Stimulated activated CD4-positive, alpha-beta T cell treated with anti-CD3 and anti-CD28 coated beads, Interleukin-12 subunit alpha, Interleukin-12 subunit beta, amount 100 ng/mL, for 48 hours (primary cell): ENCODE measurements around the gene KNDC1.
A peak's percentile ranks its signal among the peaks of the same experiment; 100 is the strongest.
"Not testable (repeated sequence)": the region's sequence is repeated elsewhere in the genome, so short reads cannot be mapped to it uniquely, and the experiment has no call there.

Source experiments
- DNase-seq, 3 donors: peaks; one replicate each; pipeline ENCODE4 v3.0.0-alpha.2; 2020; ENCODE audit warnings: low read depth in 2 of 3, low spot score in 1 of 3

Gene KNDC1

GRCh38 chr10:133217800-133218589 lies 58.0 kb downstream of the KNDC1 start:
- no peak for DNase-seq

GRCh38 chr10:133218891-133219290 lies 58.9 kb downstream of the KNDC1 start:
- DNase-seq: no peak

- DNase-seq: no peak
Observed at GRCh38 chr10:133219782-133220181, 59.8 kb downstream of the KNDC1 start.

GRCh38 chr10:133221331-133221730 lies 61.3 kb downstream of the KNDC1 start:
- DNase-seq: no peak

- not testable (repeated sequence) for DNase-seq
Observed at GRCh38 chr10:133221756-133222155, 61.7 kb downstream of the KNDC1 start.

GRCh38 chr10:133224076-133224475 lies 64.1 kb downstream of the KNDC1 start:
- DNase-seq: no peak

- DNase-seq: no peak
Observed at GRCh38 chr10:133224756-133225372, 64.8 kb downstream of the KNDC1 start.

- no peak for DNase-seq
Observed at GRCh38 chr10:133225707-133226191, 65.7 kb downstream of the KNDC1 start.

GRCh38 chr10:133226251-133226808 lies 66.3 kb downstream of the KNDC1 start:
- DNase-seq: no peak

- no peak for DNase-seq
Observed at GRCh38 chr10:133227256-133227655, 67.2 kb downstream of the KNDC1 start.

GRCh38 chr10:133229265-133230043 lies 69.4 kb downstream of the KNDC1 start:
- DNase-seq: no peak

GRCh38 chr10:133230044-133230361 lies 70.0 kb downstream of the KNDC1 start, which contains the start of gene UTF1:
TSS of gene UTF1 (plus strand) at chr10:133230217. CDS start at chr10:133230289, 72 bp downstream.
- no peak for DNase-seq

GRCh38 chr10:133230387-133231195 lies 70.6 kb downstream of the KNDC1 start:
- peak in 1 of 3 donors; percentile 17 for DNase-seq

- DNase-seq: no peak
Observed at GRCh38 chr10:133231244-133231945, 71.4 kb downstream of the KNDC1 start.

GRCh38 chr10:133231946-133232574 lies 72.0 kb downstream of the KNDC1 start:
- DNase-seq: no peak

GRCh38 chr10:133234796-133235195 lies 74.8 kb downstream of the KNDC1 start:
- DNase-seq: not testable (repeated sequence)

- DNase-seq: no peak
Observed at GRCh38 chr10:133235265-133235855, 75.3 kb downstream of the KNDC1 start.

GRCh38 chr10:133235932-133236331 lies 75.9 kb downstream of the KNDC1 start:
- DNase-seq: no peak
